ENCODE measurements around the gene MED27. TPM values are rescaled to one million over a fixed set of nuclear protein-coding genes. Genes with fewer than 3 reads are reported as not detected.

The MED27 gene
- total and polyA plus RNA-seq, 2 of the 8 experiments (the other 6 are each of a cell fraction or from before 2014, with no cell fraction given) = 29.9 to 56.5 TPM

DNA sequence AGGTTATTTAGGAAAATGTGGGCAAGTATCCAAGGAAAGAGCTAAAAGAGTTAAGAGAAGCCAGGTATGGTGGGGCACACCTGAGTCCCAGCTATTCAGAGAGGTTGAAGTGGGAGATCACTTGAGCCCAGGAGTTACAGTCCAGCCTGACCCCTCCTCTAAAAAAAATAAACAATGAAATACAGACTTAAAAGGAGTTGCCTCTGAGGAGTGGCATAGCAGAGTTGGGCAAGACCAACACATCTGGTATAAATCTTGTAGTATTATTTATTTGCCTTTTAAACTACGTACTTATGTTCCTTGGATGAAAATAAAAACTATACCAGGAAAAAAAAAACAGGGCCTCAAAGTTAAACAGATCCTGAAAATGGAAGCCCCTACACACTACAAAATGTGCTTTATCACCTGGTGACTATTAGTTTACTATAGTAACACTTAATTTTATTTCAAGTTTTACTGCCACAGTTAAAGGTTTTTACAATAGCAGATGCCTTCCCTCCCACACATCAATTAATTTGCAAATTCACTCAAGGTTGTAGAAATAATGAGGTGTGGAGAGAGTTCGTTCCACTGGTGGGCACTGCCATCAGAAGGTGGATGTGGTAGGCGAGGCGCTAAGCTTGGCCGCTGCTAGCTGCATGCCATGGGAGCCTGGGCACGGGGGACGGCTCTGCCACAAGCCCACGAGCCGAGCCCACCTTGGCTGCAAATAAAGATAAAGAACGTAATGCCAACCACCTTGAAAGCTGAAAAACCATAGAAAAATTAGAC is 48.0 kb downstream of the MED27 start (continued):
- TF ChIP-seq BCL11A (IDR thresholded peaks at IDR 0.05; ENCODE audit: low read depth in 2 of 2, low read length in 2 of 2) = no peak
- TF ChIP-seq HDAC2 (IDR thresholded peaks at IDR 0.05; ENCODE audit: borderline replicate concordance in 1 of 2, low read depth in 2 of 2, low read length in 2 of 2) = no peak
- TF ChIP-seq, protein P1, sequence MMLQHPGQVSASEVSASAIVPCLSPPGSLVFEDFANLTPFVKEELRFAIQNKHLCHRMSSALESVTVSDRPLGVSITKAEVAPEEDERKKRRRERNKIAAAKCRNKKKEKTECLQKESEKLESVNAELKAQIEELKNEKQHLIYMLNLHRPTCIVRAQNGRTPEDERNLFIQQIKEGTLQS (IDR thresholded peaks at IDR 0.05; ENCODE audit: insufficient read depth, low read depth, low read length) = no peak
- TF ChIP-seq GABPA (IDR thresholded peaks at IDR 0.05; ENCODE audit: borderline replicate concordance, insufficient read depth, low read length) = no peak
